H7 (cell line): ENCODE data around the gene DLX3. TPM values are rescaled to one million over a fixed set of nuclear protein-coding genes. Genes with fewer than 3 reads are reported as not detected.

Source experiments
- DNase-seq: peaks from one replicate; pipeline ENCODE4 v3.0.0; 2012
- H3K27me3 ChIP-seq: 2 replicates; pipeline ENCODE4 v1.6.0; 2011; ENCODE audit warnings: mild to moderate bottlenecking, low read length; ENCODE audit not compliant: control insufficient read depth, insufficient read depth
- H3K36me3 ChIP-seq: replicated peaks from 2 replicates; pipeline ENCODE4 v1.5.1; 2011; ENCODE audit warnings: low read length; ENCODE audit not compliant: control insufficient read depth, insufficient read depth
- H3K4me3 ChIP-seq: 2 replicates; pipeline ENCODE4 v1.5.1; 2011; ENCODE audit warnings: low read depth, mild to moderate bottlenecking, control low read depth, low read length, moderate library complexity; ENCODE audit not compliant: insufficient read depth
- total RNA-seq: library from RNA; depleted of rRNA; stranded (reverse); fragments of >200 nt; shearing (Covaris generic); gene quantifications from 2 replicates; pipeline ENCODE4 v1.2.3, GENCODE V29; 2014

The DLX3 gene
- total RNA-seq, 1 experiment from 2014 or later, result not detected

DNA sequence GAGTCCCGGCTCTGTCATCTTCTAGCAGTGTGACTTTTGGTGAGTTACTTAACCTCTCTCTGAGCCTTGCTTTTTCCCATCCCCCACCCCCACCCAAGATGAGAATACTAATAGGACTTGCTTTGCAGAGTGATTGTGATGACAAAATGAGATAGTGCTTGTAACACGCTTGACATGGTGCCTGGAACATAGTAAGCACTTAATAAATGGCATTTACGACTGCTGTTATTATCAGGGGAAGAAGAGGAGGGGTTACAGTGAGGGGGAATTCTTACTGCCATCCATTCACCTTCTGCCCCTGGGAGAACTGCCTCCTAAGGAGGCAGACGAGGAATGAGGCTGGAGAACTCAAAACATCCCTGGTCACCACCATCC lies 18.2 kb downstream of the DLX3 start:
- H3K4me3 ChIP-seq, result no peak overlapping the region
- H3K36me3 ChIP-seq, result no peaks in the 10 kb centered on the region
- peaks cover 58% of the 10 kb centered on the region for H3K27me3 ChIP-seq
- no peak for DNase-seq

DNA sequence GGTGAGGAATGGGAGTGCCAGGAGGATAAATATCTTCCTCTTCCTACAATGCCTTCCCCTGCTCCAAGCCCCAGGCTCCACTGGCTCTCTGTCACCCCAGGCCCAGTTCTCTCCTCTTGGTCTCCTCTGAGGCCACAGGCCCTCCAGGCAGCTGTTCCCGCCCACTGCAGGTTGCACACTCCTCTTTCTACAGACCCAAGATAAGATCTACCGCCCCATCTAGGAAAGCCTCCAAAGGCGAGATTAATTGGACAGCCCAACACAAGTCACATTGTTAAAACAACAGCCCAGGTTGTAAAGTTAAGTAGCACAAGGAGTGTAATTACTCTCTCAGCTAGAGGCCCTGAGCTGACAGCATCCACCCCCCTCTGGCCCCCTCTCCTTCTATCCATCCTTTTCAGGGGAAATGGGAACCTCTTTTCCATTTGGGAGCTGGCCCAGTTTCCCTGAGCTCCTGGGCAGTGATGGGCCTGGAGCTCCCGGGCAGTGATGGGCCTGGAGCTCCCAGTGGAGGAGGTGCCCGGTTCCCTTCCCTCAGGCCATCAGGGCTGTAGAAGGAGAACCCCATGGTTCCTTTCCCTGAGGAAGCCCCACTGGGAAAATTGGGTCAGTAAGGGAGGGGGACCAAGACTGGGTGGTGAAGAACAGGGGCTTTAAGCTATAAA lies 18.7 kb downstream of the DLX3 start:
- no peak for DNase-seq
- H3K27me3 ChIP-seq, result peaks cover 63% of the 10 kb centered on the region
- H3K36me3 ChIP-seq, result no peaks in the 10 kb centered on the region
- H3K4me3 ChIP-seq, result no peak overlapping the region

GRCh38 chr17:49975531-49975930 lies 19.5 kb downstream of the DLX3 start:
- Histone ChIP-seq H3K36me3 (no peaks in the 10 kb centered on the region), H3K4me3 (no peak overlapping the region), H3K27me3 (peaks cover 71% of the 10 kb centered on the region)
- DNase-seq, result no peak

DNA sequence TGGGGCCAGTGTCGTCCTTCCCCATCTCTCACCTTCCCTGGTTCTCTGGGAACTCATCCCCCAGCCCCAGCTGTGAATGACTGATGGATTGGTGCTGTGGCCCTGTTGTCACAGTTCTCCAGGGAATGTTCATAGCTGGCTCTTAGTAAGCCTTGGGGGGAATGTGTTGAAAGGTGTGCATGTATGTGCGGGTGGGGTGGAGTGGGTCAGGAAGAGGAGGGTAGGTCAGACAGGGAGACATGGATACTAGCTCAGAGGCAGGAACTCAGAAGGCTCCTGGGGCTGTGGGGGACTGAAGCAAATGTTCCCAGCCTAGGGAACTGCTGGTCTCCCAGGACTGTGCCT lies 21.8 kb downstream of the DLX3 start:
- Histone ChIP-seq H3K4me3 (no peak overlapping the region), H3K36me3 (no peaks in the 10 kb centered on the region), H3K27me3 (peaks cover 83% of the 10 kb centered on the region)
- no peak for DNase-seq

- DNase-seq, result peak; percentile 83
- no peak overlapping the region for H3K4me3 ChIP-seq
Measured at GRCh38 chr17:49972486-49973270, 22.3 kb downstream of the DLX3 start.

DNA sequence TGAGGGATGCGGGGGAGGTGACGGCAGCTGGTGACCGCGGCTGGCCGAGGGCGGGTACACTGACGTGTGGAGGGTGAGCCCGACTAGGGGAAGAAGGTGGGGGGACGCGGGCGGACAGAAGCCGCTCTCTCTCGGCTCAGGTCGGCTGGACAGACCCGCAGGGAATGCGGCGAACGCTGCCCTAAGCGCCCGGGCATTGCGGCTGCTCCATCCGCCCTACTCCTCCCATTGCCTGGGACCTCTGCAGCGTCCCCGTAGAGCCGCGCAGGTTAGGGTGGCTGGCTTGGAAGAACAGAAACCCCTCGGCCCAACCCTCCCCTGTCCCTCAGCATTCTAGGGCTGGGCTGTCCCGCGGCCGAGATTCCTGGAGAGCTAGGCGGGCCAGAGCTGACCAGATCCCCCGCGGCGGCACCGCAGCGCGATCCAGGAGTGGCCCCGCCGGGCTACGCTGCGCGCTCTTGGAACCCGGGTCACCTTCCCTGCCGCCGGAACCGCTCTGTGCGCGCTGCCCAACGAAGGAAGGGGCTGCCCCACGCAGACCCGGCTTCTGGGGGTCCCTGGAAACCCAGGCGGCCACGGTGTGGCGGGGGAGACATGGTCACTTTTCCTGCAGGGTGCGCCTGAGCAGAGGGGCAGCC lies 23.1 kb downstream of the DLX3 start:
- DNase-seq, result peak; percentile 83
- no peaks in the 10 kb centered on the region for H3K36me3 ChIP-seq
- peaks cover 91% of the 10 kb centered on the region for H3K27me3 ChIP-seq
- H3K4me3 ChIP-seq, result no peak overlapping the region

More at GRCh38 chr17:49972486-49973270, 22.3 kb downstream of the DLX3 start:
- H3K27me3 ChIP-seq, result peaks cover 86% of the 10 kb centered on the region
- H3K36me3 ChIP-seq, result no peaks in the 10 kb centered on the region

- DNase-seq, result peak; percentile 72
- H3K27me3 ChIP-seq, result peaks cover 97% of the 10 kb centered on the region
- no peaks in the 10 kb centered on the region for H3K36me3 ChIP-seq
- H3K4me3 ChIP-seq, result no peak overlapping the region
Measured at GRCh38 chr17:49971199-49971847, 23.7 kb downstream of the DLX3 start.

DNA sequence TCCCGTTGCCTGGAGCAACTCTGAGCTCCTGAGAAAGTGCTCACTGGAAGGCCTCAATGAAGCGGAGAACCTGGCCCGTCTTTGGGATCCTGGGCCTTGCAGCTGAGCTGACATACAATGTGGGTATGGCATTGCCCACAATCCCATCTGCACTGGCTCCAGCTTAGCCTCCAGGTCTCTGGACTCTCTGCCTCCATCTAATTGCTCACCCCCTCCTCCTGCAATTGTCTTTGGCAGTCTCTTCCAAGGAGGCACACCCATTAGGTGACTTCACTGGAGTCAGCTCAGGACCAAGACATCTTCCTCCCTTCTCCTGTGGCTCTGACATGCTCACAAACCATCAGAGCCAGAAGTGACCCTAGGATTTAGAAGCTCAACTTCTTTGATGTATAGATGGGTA lies 24.5 kb downstream of the DLX3 start:
- DNase-seq, result no peak
- Histone ChIP-seq H3K27me3 (peaks cover 99% of the 10 kb centered on the region), H3K4me3 (no peak overlapping the region), H3K36me3 (no peaks in the 10 kb centered on the region)

DNA sequence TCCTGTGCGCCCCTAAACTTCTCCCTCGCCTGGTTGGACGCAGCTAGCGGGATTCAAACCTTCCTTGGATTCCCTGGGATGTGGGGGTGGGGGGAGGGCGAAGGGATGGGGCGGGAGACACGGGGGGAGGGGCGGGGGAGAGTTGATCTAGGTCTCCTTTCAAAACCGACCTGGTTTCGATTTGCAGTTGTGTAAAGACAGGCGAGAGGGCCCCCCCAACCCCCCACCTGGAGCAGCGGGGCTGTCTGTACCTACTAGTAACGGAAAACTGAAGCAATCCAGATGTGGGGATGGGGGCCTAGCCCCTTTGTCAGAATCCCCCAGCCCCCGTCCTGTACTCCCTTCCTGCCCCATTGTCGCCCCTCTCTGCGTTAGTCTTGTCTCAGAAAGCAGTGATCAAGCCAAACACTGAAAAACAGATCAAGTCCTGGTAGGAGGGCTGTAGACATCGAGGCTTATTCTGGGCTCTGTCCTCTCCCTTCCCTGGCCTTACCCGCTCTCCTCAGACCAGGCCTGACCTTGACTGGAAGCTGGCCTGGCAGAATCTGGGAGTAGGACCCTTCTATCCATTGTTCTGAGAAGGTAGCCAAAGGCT lies 25.1 kb downstream of the DLX3 start:
- Histone ChIP-seq H3K27me3 (peaks cover 99% of the 10 kb centered on the region), H3K4me3 (peak overlapping the region; percentile 64; the same call in 1 of the 2 replicates), H3K36me3 (no peaks in the 10 kb centered on the region)
- peak; percentile 77 for DNase-seq

DNA sequence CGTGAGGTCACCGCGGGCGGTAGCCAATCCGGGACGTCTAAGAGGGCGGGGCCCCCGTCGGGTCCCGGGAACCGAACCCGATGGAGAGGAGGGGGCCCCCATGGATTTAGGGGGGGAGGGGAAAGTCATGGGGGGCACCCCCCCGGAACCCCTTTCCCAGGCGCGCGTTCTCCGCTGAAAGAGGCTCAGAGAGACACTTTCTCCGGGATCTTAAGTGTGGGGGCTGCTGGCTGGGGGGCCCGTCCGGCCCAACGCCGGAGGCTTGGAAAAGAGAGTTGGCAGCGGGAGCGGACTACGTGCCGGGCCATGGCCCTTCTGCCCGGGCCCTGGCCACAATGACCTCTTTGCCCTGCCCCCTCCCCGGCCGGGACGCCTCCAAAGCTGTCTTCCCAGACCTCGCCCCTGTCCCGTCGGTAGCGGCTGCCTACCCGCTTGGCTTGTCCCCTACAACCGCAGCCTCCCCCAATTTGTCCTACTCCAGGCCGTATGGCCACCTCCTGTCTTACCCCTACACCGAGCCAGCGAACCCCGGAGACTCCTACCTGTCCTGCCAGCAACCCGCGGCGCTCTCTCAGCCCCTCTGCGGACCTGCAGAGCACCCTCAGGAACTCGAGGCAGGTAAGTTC lies 25.8 kb downstream of the DLX3 start, which contains the start of gene DLX4:
TSS of gene DLX4 (plus strand) at position 57 of the 626 bp plus-strand sequence. CDS start at position 336, 279 bp downstream.
- H3K27me3 ChIP-seq, result peaks cover 99% of the 10 kb centered on the region
- H3K36me3 ChIP-seq, result no peaks in the 10 kb centered on the region
- DNase-seq, result peak; percentile 92
- peak within 1 kb of the TSS; percentile 64 for H3K4me3 ChIP-seq

GRCh38 chr17:49968405-49969133 lies 26.5 kb downstream of the DLX3 start:
- H3K4me3 ChIP-seq, result peak overlapping the region; percentile 64

DNA sequence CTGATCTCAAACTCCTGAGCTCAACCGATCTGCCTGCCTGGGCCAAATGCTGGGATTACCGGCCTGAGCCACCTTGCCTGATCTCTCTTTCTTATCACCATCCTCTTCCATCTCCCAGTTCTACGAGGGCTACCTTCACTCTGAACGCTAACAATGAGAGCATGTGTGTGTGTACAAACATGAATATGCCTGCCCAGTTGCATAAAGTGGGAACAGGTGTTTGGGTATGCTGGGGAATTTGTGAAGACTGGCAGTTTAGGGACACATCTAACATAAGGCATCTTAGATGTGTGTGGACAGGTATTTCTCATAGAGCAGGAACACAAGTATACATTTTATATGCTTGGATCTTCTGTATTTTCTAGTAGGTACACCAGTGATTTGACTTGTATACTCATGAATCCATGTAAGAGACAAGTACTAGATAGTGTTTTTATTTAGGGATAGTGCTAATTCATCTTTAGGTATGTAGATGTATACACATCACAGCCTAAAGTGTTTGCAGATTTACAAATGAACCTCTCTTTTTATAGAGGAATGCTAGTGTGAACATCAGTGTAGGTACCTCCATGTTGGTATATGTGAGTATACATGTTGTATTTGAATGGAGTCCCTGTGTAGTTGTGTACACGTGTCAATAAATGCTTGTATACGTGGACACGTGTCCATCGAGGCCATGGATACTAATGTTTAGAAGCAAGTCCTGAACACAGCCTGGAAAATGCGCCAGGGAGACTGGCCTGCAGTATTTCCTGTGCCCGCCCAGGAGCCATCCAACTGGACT lies 27.2 kb downstream of the DLX3 start:
- peak overlapping the region; percentile 64 for H3K4me3 ChIP-seq
- H3K27me3 ChIP-seq, result peaks cover 99% of the 10 kb centered on the region
- no peak for DNase-seq
- H3K36me3 ChIP-seq, result no peaks in the 10 kb centered on the region

More at GRCh38 chr17:49968405-49969133, 26.5 kb downstream of the DLX3 start:
- H3K27me3 ChIP-seq, result peaks cover 99% of the 10 kb centered on the region
- DNase-seq, result peak; percentile 99
- no peaks in the 10 kb centered on the region for H3K36me3 ChIP-seq

GRCh38 chr17:49967205-49967604 lies 27.8 kb downstream of the DLX3 start:
- no peak for DNase-seq
- Histone ChIP-seq H3K27me3 (peaks cover 99% of the 10 kb centered on the region), H3K4me3 (no peak overlapping the region), H3K36me3 (no peaks in the 10 kb centered on the region)
